NCI-H345 treated with DMSO at 0.1 percent for 48 hours (cell line): Measurements from ENCODE around the gene THSD4.

Experiments
- DNase-seq: peaks from one replicate; lab custom pipeline; 2025; ENCODE audit not compliant: unreplicated experiment; lab: John Stamatoyannopoulos, UW

THSD4 gene

GRCh38 chr15:71599418-71600151 is 484.3 kb downstream of the THSD4 start:
- DNase-seq: no peak

- no peak for DNase-seq
Measured at GRCh38 chr15:71600237-71600636, 485.0 kb downstream of the THSD4 start.

- DNase-seq: no peak
Measured at GRCh38 chr15:71601038-71601834, 486.0 kb downstream of the THSD4 start.

GRCh38 chr15:71603379-71603778 is 488.1 kb downstream of the THSD4 start:
- no peak for DNase-seq

- DNase-seq: no peak
Measured at GRCh38 chr15:71607383-71607782, 492.1 kb downstream of the THSD4 start.

GRCh38 chr15:71610728-71611552 is 495.7 kb downstream of the THSD4 start:
- DNase-seq: no peak

GRCh38 chr15:71611553-71612396 is 496.5 kb downstream of the THSD4 start:
- no peak for DNase-seq

GRCh38 chr15:71612397-71612722 is 497.1 kb downstream of the THSD4 start:
- DNase-seq: no peak

- no peak for DNase-seq
Measured at GRCh38 chr15:71612869-71613268, 497.6 kb downstream of the THSD4 start.

GRCh38 chr15:71623111-71623510 is 507.8 kb downstream of the THSD4 start:
- DNase-seq: no peak

GRCh38 chr15:71626596-71627088 is 511.4 kb downstream of the THSD4 start:
- no peak for DNase-seq

- no peak for DNase-seq
Measured at GRCh38 chr15:71627188-71627587, 511.9 kb downstream of the THSD4 start.

GRCh38 chr15:71627604-71628003 is 512.3 kb downstream of the THSD4 start:
- DNase-seq: no peak

- DNase-seq: no peak
Measured at GRCh38 chr15:71628988-71629770, 513.9 kb downstream of the THSD4 start.

- no peak for DNase-seq
Measured at GRCh38 chr15:71629781-71630474, 514.7 kb downstream of the THSD4 start.

- no peak for DNase-seq
Measured at GRCh38 chr15:71630475-71630809, 515.2 kb downstream of the THSD4 start.

- no peak for DNase-seq
Measured at GRCh38 chr15:71632576-71633195, 517.4 kb downstream of the THSD4 start.

GRCh38 chr15:71634820-71635560 is 519.7 kb downstream of the THSD4 start:
- DNase-seq: peak; percentile 15
